Glutamatergic neuron (in vitro differentiated cells): ENCODE results near the gene PRKAA1. TPM values are rescaled to one million over a fixed set of nuclear protein-coding genes. Genes with fewer than 3 reads are reported as not detected.

Experiments
- DNase-seq: peaks from one replicate; pipeline ENCODE4 v3.0.0; 2022
- H3K27ac Mint-ChIP-seq: one replicate; pipeline ENCODE4 v1.8.0; 2020; ENCODE audit warnings: mild to moderate bottlenecking, mixed read lengths, inconsistent platforms; ENCODE audit not compliant: unreplicated experiment
- H3K27me3 Mint-ChIP-seq: one replicate; pipeline ENCODE4 v1.8.0; 2020; ENCODE audit warnings: mild to moderate bottlenecking, moderate library complexity, mixed read lengths, inconsistent platforms; ENCODE audit not compliant: unreplicated experiment
- H3K36me3 Mint-ChIP-seq: one replicate; pipeline ENCODE4 v1.8.0; 2020; ENCODE audit warnings: mild to moderate bottlenecking, mixed read lengths, inconsistent platforms; ENCODE audit not compliant: unreplicated experiment
- H3K4me1 Mint-ChIP-seq: one replicate; pipeline ENCODE4 v1.8.0; 2020; ENCODE audit warnings: mild to moderate bottlenecking, low read depth, mixed read lengths, inconsistent platforms; ENCODE audit not compliant: unreplicated experiment
- H3K4me3 Mint-ChIP-seq: one replicate; pipeline ENCODE4 v1.8.0; 2020; ENCODE audit warnings: mild to moderate bottlenecking, mixed read lengths, inconsistent platforms; ENCODE audit not compliant: unreplicated experiment
- H3K9me3 Mint-ChIP-seq: one replicate; pipeline ENCODE4 v1.8.0; 2020; ENCODE audit warnings: mild to moderate bottlenecking, moderate library complexity, mixed read lengths, inconsistent platforms; ENCODE audit not compliant: unreplicated experiment
- CTCF ChIP-seq: fragments of 200-600 bp; sonication (generic); IDR thresholded peaks from one replicate; pipeline ENCODE4 v1.5.0; 2021; ENCODE audit not compliant: partially characterized antibody, unreplicated experiment
- total RNA-seq: library from RNA; stranded (reverse); fragmentation: NEBNext Ultra II Directional; extraction: Animal tissue kit (Norgen Biotek cat#: 25700); gene quantifications from one replicate; pipeline ENCODE4 v1.2.1, GENCODE V29; 2021; ENCODE audit not compliant: unreplicated experiment

The PRKAA1 gene
- total RNA-seq, 1 donor from 2014 or later, result 49.0 TPM

GRCh38 chr5:40841068-40841805, 43.1 kb upstream of the PRKAA1 start, which contains the start of gene CARD6:
Gene CARD6 (plus strand): TSS chr5:40841367. CDS start chr5:40841383, 16 bp downstream.
- H3K36me3 Mint-ChIP-seq, result no peaks in the 10 kb centered on the region
- H3K27ac Mint-ChIP-seq, result no peak within 1 kb of the TSS
- peaks cover 3% of the 10 kb centered on the region for H3K27me3 Mint-ChIP-seq
- no peak for DNase-seq
- peaks cover 3% of the 10 kb centered on the region for H3K4me1 Mint-ChIP-seq
- H3K9me3 Mint-ChIP-seq, result peaks cover 3% of the 10 kb centered on the region
- no peak for TF ChIP-seq CTCF
- H3K4me3 Mint-ChIP-seq, result no peak within 1 kb of the TSS

GRCh38 chr5:40838086-40838485, 39.9 kb upstream of the PRKAA1 start:
- H3K27ac Mint-ChIP-seq, result no peak overlapping the region
- no peaks in the 10 kb centered on the region for H3K36me3 Mint-ChIP-seq
- H3K4me1 Mint-ChIP-seq, result peaks cover 6% of the 10 kb centered on the region

GRCh38 chr5:40834849-40835787, 36.9 kb upstream of the PRKAA1 start, which contains the start of gene RPL37:
Gene RPL37 (minus strand): TSS chr5:40835222. CDS start chr5:40835185, 37 bp downstream.
- DNase-seq, result peak; percentile 95
- Mint-ChIP-seq H3K27ac (peak within 1 kb of the TSS; percentile 99), H3K27me3 (peaks cover 16% of the 10 kb centered on the region), H3K9me3 (peaks cover 15% of the 10 kb centered on the region), H3K4me1 (peaks cover 8% of the 10 kb centered on the region), H3K4me3 (peak within 1 kb of the TSS; percentile 95), H3K36me3 (no peaks in the 10 kb centered on the region)
- TF ChIP-seq CTCF, result no peak

More at GRCh38 chr5:40838086-40838485, 39.9 kb upstream of the PRKAA1 start:
- H3K27me3 Mint-ChIP-seq, result peaks cover 16% of the 10 kb centered on the region
- TF ChIP-seq CTCF, result no peak
- H3K4me3 Mint-ChIP-seq, result no peak overlapping the region
- peaks cover 15% of the 10 kb centered on the region for H3K9me3 Mint-ChIP-seq
- no peak for DNase-seq

- Mint-ChIP-seq H3K9me3 (peaks cover 15% of the 10 kb centered on the region), H3K27ac (peak overlapping the region; percentile 99), H3K36me3 (no peaks in the 10 kb centered on the region), H3K4me3 (peak overlapping the region; percentile 95), H3K4me1 (peaks cover 8% of the 10 kb centered on the region), H3K27me3 (peaks cover 16% of the 10 kb centered on the region)
- no peak for DNase-seq
- TF ChIP-seq CTCF, result no peak
These were observed 36.2 kb upstream of the PRKAA1 start for GRCh38 chr5:40834391-40834848.
